ENCODE data around the gene CYBRD1.

DNA sequence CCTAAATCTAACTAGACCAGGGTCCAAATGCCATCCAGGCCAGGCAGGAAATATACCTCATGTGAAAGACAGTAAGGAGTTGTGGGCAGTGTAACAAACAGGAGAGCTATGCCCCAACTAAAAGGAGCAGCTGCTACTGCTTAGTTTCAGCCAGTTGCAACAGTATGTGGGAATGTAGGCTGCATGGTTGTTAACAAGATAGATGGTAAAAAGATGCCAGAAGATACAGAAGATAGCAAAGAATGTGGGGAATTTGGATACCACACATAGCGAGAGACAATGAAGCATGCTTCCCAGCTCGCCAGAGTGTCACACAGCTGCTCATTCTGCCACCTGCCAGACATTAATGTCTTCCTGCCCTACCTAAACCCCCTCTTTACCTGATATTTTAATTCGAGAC, 39.4 kb upstream of the CYBRD1 start:
- TF ChIP-seq, protein P1, sequence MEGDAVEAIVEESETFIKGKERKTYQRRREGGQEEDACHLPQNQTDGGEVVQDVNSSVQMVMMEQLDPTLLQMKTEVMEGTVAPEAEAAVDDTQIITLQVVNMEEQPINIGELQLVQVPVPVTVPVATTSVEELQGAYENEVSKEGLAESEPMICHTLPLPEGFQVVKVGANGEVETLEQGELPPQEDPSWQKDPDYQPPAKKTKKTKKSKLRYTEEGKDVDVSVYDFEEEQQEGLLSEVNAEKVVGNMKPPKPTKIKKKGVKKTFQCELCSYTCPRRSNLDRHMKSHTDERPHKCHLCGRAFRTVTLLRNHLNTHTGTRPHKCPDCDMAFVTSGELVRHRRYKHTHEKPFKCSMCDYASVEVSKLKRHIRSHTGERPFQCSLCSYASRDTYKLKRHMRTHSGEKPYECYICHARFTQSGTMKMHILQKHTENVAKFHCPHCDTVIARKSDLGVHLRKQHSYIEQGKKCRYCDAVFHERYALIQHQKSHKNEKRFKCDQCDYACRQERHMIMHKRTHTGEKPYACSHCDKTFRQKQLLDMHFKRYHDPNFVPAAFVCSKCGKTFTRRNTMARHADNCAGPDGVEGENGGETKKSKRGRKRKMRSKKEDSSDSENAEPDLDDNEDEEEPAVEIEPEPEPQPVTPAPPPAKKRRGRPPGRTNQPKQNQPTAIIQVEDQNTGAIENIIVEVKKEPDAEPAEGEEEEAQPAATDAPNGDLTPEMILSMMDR (IDR thresholded peaks at IDR 0.05), result no peak
- no peak for TF ChIP-seq POLR2A (IDR thresholded peaks at IDR 0.05)
